Kasumi-1 (cell line): ENCODE results near the gene CRTAP.
"Not testable (repeated sequence)": the region's sequence is repeated elsewhere in the genome, so short reads cannot be mapped to it uniquely, and the experiment has no call there.

Experiments
- DNase-seq, 2 experiments: peaks; one replicate each; lab custom pipeline; 2025; lab: John Stamatoyannopoulos, UW

The CRTAP gene

DNA sequence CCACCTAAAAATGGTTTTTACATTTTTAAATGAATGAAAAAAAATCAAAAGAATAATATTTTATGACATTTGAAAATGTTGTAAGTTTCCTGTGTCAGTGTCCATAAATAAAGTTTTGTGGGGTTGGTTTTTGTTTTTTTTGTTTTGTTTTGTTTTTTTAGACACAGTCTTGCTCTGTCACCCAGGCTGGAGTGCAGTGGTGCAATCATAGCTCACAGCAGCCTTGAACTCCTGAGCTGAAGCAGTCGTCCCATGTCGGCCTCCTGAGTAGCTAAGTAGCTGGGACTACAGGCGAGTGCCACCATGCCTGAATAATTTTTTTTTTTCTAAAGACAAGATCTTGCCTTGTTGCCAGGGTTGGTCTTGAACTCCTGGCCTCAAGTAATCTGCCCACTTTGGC, 14.1 kb upstream of the CRTAP start:
- DNase-seq, result no peak

DNA sequence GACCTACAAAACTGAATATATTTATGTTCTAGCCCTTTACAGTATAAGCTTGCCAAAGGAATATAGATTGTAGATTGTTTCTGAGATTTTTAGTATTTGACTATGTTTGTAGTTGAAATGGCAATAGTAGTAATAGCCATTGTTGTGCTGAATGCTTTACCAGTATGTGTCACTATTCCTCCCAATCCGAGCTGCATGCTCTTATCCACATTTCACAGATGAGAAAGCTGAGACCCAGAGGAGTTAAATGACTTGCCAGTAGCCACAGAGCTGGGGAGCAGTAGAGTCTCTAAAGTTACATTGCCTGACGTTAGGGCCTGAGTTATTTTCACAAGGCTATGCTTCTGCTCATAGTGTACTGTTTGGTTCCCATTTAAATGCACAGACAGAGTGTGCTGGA, 13.6 kb upstream of the CRTAP start:
- DNase-seq, result no peak

- DNase-seq, result no peak
Measured at GRCh38 chr3:33103034-33103433, 10.8 kb upstream of the CRTAP start.

DNA sequence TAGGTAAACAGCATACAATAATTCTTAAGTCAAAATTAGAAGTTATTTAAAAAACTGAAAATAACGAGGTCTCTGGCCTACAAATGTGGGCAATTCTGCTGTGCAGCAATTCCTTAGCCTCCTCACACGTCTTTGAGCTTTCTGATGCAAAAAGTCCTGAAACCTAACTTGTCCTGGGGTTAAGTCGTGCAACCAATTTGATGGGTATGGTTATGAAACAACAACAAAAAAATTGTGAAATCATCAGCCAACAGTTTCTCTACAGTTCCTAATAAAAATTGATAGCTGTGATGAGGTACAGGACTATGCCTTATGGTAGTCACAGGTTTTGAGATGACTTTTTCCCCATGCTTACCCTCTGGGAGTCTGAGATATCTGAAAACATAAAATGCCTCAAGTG, 10.3 kb upstream of the CRTAP start:
- DNase-seq, result no peak

DNA sequence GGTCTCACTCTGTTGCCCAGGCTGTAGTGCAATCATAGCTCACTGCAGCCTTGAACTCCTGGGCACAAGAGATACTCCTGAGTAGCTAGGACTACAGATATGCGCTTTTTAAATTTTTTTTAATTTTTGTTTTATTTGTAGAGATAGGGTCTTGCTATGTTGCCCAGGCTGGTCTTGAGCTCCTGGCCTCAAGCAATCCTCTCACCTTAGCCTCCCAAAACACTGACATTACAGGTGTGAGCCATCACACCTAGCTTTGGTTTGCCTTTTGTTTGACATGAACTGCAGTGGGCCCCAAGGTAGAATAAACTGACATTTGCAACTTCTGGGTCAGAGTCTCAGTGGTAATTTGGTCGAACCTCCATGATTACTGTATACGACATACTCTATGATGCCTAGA, 9.0 kb upstream of the CRTAP start:
- no peak for DNase-seq

DNA sequence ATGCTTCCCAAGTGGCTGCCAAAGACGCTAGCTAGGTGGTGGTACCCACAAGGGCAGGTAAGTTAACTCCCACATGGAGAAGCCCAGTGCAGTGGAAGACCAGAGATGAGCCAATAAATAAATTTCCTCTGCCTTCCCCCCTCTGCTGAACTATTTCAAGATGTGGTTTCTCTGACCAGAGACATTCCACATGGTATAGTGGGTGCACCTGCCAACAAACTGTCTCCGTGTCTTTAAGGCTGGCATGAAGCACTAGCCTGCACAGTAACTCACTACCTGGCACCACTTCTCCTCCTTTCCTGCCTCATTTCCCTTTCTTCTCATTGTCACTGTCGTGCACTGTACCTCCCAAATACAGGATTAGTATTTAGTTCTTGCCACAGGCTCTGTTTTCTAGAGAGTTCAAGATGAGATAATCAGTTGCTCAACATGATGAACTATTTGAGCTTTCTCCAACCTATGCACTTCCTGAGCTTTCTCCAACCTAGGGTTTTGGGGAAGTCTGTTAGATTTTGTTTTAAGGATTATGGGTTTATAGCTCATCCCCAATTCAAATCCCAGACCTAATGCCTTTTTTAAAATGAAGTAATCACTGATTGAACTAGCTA, 8.4 kb upstream of the CRTAP start:
- DNase-seq, result no peak

DNA sequence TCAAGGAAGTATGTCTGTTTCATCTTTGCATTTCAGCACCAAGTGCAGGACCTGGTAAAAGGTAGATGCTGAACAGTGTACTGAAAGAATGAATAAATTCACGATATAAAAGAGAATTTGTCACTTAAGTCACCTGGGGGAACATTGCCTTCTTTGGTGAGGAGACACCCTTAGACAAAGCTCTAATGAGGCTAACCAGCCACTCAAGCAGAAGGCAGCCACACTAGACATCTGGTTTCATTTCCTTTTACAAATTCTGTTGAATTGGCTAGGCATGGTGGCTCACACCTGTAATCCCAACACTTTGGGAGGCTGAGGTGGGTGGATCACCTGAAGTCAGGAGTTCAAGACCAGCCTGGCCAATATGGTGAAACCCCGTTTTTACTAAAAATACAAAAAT, 7.0 kb upstream of the CRTAP start:
- not testable (repeated sequence) for DNase-seq

DNA sequence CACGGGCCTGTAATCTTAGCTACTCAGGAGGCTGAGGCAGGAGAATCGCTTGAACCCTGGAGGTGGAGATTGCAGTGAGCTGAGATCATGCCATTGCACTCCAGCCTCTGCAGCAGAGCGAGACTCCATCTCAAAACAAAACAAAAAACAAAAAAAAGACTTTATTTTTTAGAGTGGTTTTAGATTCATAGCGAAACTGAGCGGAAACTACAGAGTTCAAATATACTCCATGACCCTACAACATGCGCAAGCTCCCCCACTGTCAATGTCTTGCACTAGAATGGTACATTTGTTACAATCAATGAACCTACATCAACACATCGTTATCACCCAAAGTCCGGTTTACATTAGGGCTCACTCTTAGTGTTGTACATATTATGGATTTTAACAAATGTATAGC, 2.2 kb upstream of the CRTAP start:
- DNase-seq, result no peak

GRCh38 chr3:33114622-33115023, 809 bp downstream of the CRTAP start:
- DNase-seq, result no peak

DNA sequence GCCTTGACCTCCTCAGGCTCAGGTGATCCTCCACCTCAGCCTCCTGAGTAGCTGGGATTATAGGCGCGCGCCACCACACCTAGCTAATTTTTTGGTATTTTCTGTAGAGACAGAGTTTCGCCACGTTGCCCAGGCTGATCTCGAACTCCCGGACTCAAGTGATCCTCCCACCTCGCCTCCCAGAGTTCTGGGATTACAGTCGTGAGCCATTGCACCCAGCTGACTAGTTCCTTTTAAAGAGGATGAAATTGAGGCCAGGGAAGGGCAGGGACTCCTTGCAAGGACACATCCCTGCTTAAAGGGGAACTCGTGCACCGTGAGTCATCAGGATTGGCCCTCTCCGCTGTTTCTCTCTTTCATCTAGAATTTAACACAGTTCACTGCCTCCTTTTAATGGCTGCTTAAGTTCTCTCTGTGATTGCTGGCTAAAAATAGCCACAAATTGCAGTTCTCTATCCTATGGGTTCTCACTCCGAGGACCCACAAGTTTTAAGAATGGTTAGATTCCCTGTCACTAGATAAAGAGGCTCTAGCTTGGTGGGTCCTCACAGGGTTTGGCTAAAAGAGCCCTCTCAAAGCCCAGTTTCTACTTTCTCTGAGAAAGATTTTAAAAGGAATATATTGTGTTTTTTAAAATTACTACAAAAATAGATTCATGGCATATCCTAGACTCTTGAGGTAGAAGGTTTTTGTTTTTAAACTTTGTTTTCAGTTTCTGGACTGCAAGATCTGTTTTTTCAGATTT, 1.4 kb downstream of the CRTAP start:
- peak; percentile 90 to 91 for DNase-seq

DNA sequence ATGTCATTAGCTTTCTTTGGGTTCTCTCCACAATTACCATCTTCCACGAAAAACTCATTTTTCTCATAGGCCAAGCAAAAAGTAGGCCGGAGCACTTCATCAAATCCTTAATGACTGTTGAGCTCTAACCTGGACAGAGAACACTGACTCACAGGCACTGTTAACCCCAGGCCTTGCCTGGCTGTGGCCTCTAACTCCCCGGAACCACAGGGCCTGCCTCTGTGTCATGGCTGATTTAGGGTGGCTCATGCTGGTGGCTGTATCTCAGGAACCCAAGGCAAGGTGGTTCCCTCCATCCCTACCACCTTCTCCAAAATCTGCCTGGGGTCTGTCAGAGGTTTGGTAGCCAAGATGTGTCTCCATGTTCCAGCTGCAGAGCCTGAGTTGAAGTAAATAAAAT, 3.6 kb downstream of the CRTAP start:
- DNase-seq, result no peak

DNA sequence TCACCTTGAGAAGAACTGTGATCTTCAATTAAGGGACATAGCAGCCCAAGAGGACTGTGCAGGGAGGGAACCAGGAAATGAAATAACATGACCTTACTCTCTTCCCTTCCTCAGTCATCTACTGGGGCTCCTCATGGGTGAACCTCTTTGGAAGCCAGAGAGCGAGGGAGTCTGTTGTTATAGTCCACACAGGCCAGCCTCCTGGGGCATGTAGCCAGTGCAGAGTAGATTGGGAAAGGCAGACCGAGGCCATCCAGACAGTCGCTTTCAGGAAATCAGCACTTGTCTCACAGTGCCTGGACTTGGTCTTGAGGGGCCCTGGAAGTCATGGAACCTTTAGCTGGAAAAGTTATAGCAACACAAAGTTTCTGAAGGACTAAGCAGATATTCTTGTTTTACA, 6.1 kb downstream of the CRTAP start:
- no peak for DNase-seq

- DNase-seq, result no peak
Measured at GRCh38 chr3:33122991-33123390, 9.2 kb downstream of the CRTAP start.

DNA sequence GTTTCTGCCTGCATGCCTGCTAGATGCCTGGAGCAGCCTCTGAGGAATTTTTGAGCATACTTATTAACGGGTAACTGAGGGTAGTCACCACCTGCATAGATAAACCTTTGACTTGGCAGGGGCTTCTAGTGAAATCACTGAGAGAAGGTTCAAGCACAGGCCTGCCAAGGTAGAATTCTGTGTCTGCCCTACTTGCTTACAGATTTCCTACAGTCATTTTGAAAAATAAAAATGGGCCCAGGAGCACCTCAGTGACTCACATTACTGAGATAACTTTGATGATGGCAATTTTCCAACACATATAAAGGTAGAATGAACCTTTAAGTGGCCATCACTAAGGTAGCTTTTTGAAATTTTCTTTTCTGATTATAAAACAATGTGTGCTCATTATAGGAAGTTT, 10.8 kb downstream of the CRTAP start:
- DNase-seq, result no peak

DNA sequence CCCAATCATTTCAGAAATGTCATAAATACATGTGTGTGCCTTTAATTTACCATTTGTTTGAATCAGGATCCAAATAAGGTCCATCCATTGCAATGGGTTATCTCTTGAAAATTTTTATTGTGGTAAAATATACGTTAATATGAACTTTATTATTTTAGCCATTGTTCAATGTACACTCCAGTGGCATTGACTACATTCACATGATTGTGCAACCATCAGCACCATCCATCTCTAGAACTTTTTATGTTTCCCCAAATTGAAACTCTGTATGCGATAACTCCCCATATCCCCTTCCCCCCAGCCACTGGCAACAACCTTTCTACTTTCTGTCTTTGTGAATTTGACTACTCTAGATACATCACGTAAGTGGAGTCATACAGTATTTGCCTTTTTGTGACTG, 12.0 kb downstream of the CRTAP start:
- no peak for DNase-seq

DNA sequence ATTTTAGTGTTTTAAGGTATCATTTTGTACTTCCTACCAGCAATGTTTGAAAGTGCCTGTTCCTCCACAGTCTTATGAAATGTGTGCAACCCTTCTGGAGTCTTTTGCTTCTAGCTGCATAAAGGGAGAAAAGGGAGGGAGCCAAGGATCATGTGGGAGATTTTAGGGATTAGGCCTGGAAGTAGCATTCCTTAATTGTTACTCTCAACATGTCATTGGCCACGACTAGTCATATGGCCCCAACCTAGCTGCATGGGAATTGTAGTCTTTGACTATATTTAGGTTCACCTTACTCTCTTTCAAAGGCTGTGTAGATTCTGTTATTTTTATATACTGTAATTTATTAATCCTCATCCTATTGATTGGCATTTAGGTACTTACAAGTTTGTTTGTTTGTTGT, 14.9 kb downstream of the CRTAP start:
- no peak for DNase-seq

- DNase-seq, result no peak
Measured at GRCh38 chr3:33130144-33130543, 16.3 kb downstream of the CRTAP start.

DNA sequence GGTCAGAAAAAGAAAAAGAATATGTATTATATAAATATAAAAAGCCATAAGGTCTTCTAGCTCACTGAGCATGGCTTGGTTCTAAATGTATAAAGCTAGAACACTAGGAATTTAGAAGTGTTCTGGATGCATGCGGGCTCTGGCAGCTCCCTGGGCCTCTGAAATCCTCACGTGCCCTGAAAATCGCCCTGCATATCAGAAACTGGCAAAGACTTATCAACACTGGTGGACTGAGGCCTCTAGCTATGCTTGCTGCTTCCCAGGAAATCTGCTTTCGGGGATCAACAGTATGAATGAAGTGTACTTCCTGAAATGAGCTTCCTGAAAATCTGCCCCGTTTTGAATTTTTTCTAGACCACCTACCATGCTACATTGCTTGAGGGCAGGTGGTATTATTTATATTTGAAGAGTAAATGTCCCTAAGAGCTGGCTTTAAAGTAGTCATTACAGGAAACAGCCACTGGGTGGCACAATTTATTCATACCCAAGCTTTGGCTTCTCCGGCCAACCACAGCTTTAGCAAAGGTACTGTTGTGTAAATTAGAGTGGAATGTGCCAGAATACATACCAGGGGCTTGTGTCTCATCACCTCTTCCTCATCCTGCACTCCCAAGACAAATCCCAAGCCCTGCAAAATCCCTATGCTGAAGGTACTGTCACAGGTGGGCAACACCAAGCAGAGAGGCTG, 17.7 kb downstream of the CRTAP start:
- peak; percentile 65 to 70 for DNase-seq

GRCh38 chr3:33132019-33132360, 18.2 kb downstream of the CRTAP start:
- no peak for DNase-seq

GRCh38 chr3:33134026-33134625, 20.3 kb downstream of the CRTAP start:
- DNase-seq, result peak; percentile 69 to 71

- no peak for DNase-seq
Measured at GRCh38 chr3:33137691-33138090, 23.9 kb downstream of the CRTAP start.

DNA sequence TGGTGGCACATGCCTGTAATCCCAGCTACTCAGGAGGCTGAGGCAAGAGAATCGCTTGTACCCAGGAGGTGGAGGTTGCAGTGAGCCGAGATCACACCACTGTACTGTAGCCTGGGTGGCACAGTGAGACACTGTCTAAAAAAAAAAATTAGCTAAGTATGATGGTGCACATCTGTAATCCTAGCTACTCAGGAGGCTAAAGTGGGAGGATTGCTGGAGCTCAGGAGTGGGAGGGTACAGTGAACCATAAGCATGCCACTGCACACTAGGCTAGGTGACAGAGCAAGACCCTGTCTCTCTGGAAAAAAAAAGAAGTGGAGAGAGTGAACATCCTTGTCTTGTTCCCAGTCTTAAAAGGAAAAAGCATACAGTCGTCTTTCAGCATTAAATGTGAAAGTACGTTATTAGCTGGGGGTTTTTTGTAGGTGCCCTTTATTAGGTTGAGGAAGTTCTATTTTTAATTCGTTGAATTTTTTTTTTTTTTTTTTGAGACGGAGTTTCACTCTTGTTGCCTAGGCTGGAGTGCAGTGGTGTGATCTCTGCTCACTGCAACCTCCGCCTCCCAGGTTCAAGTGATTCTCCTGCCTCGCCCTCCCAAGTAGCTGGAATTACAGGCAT, 25.3 kb downstream of the CRTAP start:
- DNase-seq, result not testable (repeated sequence)

- no peak for DNase-seq
Measured at GRCh38 chr3:33139996-33140395, 26.2 kb downstream of the CRTAP start.
